Esophagus muscularis mucosa (tissue), 3 donors: ENCODE results near the gene DUSP10.

ENCODE experiments used
- POLR2A ChIP-seq: fragments of 450-650 bp; IDR thresholded peaks from one replicate; pipeline ENCODE4 v1.6.1; 2017; ENCODE audit warnings: antibody characterized with exemption, moderate library complexity, mild to moderate bottlenecking, low read depth
- POLR2AphosphoS5 ChIP-seq, 2 donors: sonication (generic); formaldehyde crosslinking; IDR thresholded peaks; one replicate each; pipeline ENCODE4 v1.6.1; 2017; ENCODE audit warnings: antibody characterized with exemption in 2 of 2
- TF ChIP-seq, protein P1 (sequence below), 3 experiments: fragments of 200-600 bp in 2 of 3; fragments of 450-650 bp in 1 of 3; sonication (generic) in 2 of 3; IDR thresholded peaks; one replicate each; pipeline ENCODE4 v1.5.1; 2017 to 2019; ENCODE audit warnings: antibody characterized with exemption in 3 of 3, mild to moderate bottlenecking in 2 of 3, moderate library complexity in 1 of 3

DNA sequence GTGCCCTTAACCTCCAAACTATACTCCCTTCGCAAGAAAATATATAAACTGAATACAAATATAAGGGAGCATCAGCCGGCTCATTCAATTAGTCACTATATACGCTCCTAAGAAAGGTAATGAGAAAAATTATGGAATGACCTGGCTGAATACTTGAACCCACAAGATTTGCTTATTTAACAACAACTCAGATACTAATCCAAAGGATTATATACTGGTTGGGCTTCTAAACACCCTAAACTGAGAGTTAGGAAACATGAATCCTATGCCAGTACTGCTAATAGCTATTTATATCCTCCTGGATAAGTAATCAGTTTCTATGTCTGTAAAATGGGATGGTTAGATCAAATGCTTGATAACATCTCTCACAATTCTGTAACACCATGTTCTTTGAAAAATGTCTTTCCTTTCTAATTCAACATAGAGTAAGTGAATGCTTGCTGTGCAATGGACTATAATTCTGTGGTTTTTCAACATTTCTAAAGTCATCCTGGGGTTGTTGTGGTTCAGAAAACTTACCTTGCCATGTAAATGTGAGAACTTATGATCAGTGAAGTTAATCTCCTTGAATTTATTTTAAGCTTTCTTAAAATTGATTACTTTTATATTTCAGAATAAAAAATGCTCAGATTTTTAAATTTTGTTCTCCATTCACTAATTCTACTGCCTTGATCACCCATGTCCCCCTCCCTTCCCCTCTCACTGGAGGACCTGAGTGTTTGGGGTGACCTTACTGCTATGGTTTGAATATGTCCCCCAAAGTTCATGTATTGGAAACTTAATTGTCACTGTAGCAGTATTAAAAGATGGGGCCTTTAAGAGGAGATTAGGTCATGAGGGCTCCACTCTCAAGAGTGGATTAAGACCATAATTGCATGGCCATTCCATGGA lies 14.5 kb downstream of the DUSP10 start:
- TF ChIP-seq, protein P1, sequence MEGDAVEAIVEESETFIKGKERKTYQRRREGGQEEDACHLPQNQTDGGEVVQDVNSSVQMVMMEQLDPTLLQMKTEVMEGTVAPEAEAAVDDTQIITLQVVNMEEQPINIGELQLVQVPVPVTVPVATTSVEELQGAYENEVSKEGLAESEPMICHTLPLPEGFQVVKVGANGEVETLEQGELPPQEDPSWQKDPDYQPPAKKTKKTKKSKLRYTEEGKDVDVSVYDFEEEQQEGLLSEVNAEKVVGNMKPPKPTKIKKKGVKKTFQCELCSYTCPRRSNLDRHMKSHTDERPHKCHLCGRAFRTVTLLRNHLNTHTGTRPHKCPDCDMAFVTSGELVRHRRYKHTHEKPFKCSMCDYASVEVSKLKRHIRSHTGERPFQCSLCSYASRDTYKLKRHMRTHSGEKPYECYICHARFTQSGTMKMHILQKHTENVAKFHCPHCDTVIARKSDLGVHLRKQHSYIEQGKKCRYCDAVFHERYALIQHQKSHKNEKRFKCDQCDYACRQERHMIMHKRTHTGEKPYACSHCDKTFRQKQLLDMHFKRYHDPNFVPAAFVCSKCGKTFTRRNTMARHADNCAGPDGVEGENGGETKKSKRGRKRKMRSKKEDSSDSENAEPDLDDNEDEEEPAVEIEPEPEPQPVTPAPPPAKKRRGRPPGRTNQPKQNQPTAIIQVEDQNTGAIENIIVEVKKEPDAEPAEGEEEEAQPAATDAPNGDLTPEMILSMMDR (IDR thresholded peaks at IDR 0.05) = no peak
- no peak for TF ChIP-seq POLR2AphosphoS5 (IDR thresholded peaks at IDR 0.05)
- TF ChIP-seq POLR2A = no peak
